Brain microvascular endothelial cell (primary cell): ENCODE results near the gene TPP1.

Experiments used
- DNase-seq: peaks from one replicate; pipeline ENCODE4 v3.0.0-alpha.2; 2020
- H3K27ac ChIP-seq: fragments of 250-450 bp; sonication (Bioruptor Pico); 2 replicates; pipeline ENCODE4 v1.5.1; 2020; ENCODE audit warnings: mild to moderate bottlenecking, moderate library complexity
- H3K27me3 ChIP-seq: fragments of 250-450 bp; sonication (Bioruptor Pico); replicated peaks from 2 replicates; pipeline ENCODE4 v1.5.1; 2020; ENCODE audit warnings: mild to moderate bottlenecking
- H3K36me3 ChIP-seq: fragments of 250-450 bp; sonication (Bioruptor Pico); replicated peaks from 2 replicates; pipeline ENCODE4 v1.5.1; 2020; ENCODE audit warnings: mild to moderate bottlenecking
- H3K4me3 ChIP-seq: 2 replicates; pipeline ENCODE4 v1.5.1; 2011; ENCODE audit warnings: low read depth, mild to moderate bottlenecking, control low read depth, low read length, moderate library complexity
- in situ Hi-C: cut with HindIII; loops from 2 replicates; pipeline ENCODE4 v1.10.0; 2017; ENCODE audit warnings: low sequenced_read_pairs, low pct_ligation_motif_present
- TF ChIP-seq, protein P1 (sequence below): IDR thresholded peaks from 2 replicates; pipeline ENCODE4 v1.5.1; 2011; ENCODE audit warnings: low read depth, mild to moderate bottlenecking, moderate library complexity, low read length, control low read depth, inconsistent platforms; ENCODE audit errors: missing control alignments

Gene TPP1

DNA sequence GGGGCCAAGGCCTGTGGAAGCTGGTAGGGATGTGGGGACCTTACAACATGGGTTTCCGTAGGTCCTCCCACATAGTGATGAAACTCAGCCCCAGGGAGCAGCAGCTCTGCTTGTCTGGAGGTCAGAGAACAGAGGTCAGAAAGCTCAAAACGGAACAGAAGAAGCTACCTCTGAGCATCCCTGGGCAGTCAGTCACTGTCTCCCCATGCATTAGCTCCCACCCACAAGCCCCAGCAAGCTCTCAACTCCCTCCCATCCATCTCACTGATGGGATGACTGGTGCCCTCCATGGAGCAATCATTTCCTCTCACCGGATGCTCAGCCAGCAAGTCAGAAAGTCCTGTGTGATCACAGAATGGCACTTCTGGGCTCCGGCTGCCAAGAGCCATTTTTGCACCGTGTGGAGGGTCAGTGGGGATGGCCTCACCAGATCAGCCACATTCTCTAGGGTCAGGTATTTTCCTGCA lies 1.9 kb downstream of the TPP1 start:
- no peak for DNase-seq
- in situ Hi-C loops, result no loop called here
- TF ChIP-seq, protein P1, sequence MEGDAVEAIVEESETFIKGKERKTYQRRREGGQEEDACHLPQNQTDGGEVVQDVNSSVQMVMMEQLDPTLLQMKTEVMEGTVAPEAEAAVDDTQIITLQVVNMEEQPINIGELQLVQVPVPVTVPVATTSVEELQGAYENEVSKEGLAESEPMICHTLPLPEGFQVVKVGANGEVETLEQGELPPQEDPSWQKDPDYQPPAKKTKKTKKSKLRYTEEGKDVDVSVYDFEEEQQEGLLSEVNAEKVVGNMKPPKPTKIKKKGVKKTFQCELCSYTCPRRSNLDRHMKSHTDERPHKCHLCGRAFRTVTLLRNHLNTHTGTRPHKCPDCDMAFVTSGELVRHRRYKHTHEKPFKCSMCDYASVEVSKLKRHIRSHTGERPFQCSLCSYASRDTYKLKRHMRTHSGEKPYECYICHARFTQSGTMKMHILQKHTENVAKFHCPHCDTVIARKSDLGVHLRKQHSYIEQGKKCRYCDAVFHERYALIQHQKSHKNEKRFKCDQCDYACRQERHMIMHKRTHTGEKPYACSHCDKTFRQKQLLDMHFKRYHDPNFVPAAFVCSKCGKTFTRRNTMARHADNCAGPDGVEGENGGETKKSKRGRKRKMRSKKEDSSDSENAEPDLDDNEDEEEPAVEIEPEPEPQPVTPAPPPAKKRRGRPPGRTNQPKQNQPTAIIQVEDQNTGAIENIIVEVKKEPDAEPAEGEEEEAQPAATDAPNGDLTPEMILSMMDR, result no peak
- H3K36me3 ChIP-seq, result peaks cover 16% of the 10 kb centered on the region
- H3K27me3 ChIP-seq, result no peaks in the 10 kb centered on the region
- H3K4me3 ChIP-seq, result no peak overlapping the region
- H3K27ac ChIP-seq, result peak overlapping the region; percentile 60

DNA sequence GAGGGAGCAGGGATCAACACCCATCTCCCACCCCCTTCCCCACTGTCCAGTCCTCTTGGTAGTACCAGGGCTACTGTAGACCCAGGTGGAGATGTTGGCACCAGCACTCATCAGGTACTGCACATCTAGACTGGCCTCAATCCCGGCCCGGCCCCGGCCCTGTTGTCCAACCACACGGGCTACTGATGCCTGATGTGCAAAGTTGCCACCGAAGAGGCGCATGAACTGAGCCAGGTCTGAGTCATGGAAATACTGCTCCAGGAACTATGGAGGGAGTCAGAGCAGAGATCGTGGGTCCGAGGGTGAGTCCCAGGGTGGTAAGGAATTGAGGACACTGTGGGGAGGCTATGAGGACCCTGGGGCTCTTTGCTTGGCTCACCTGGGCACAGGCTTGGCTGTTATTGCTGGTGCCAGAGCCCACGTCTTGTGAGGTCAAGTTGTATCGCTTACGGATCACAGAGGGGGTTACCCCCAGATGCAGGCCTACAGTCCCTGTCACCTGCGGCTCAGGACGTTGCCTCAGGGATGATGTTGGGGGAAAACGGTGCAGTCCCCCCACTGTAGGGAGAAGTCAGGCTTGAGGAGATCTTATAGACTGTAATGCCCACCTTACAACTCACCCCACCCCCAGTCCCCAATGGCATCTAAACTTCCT lies 2.5 kb downstream of the TPP1 start:
- DNase-seq, result no peak
- H3K4me3 ChIP-seq, result no peak overlapping the region
- in situ Hi-C loops, result no loop called here

DNA sequence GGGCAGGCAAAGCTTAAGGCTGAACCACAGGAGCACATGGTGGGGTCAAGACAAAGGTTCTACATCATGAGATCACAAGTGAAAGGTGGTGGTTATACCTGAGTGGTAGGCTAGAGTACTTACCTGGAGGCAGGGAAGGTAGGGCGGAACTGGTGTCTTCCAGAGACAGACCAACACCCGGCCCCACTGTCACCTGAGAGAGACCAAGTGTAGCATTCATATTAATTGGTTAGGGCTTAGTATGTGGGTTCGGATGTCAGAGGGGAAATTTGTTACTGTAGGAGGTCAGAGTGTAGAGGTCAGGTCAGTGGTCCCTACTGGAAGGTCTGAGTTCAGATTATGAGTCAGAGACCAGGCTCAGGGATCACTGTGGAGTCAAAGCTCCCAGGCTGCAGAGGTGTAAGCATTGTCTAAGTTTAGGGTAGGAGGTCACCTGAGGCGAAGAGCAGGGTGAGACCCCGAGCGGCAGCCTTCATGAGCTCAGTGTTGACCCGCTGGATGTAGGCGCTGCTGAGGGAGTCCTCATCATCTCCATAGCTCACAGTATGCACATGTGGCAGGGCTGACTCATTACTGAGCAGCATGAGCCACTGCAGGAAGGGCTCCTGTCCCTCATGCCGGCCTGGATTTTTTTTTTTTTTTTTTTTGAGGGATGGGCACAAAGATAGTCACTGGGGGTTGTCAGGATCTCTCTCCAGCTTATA lies 3.2 kb downstream of the TPP1 start:
- no peak overlapping the region for H3K4me3 ChIP-seq
- in situ Hi-C loops, result no loop called here
- H3K36me3 ChIP-seq, result peaks cover 20% of the 10 kb centered on the region
- peak overlapping the region; percentile 29 for H3K27ac ChIP-seq
- TF ChIP-seq, protein P1, result no peak
- no peaks in the 10 kb centered on the region for H3K27me3 ChIP-seq
- DNase-seq, result peak; percentile 65

More for the DNA sequence above, 2.5 kb downstream of the TPP1 start:
- no peaks in the 10 kb centered on the region for H3K27me3 ChIP-seq
- H3K27ac ChIP-seq, result peak overlapping the region; percentile 29
- H3K36me3 ChIP-seq, result peaks cover 16% of the 10 kb centered on the region
- TF ChIP-seq, protein P1, result no peak

DNA sequence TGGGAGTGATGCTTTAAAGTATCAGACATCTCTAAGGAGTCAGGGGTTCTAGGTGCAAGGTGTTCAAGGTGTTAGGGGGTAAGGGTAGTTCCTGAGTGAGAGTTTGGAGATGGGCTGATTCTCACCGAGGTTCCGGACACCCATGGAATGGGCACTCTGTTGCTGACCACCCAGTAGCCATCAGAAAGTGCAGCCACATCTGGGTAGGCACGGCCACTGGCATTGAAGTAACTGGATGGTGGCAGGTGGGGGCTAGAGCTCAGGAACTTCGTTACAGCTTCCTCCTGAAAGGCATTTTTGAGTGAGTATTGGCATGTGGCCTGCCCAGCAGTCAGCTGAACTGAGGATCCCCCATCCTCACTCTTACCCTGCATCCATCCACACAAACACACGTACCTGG lies 4.2 kb downstream of the TPP1 start:
- no peak overlapping the region for H3K27ac ChIP-seq

DNA sequence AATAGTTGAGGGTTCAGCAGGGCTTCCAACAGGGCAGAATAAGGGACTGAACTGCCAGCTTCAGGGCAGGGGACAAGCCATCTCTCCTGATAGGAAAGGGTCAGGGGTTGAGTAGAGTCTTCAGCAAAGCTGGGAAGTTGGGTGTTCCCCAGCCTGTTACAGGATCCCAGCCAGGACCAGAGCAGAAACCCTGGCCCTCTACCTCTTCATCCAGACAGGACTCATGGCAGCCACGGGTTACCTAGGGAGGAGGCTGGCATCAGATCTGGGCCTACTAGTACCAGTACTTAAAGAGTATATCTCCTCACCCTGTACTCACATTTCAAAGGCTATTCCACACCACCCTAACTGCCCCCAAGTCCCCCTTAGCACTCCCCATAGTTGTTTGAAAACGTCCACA lies 4.8 kb downstream of the TPP1 start:
- TF ChIP-seq, protein P1, result no peak
- no peaks in the 10 kb centered on the region for H3K27me3 ChIP-seq
- H3K4me3 ChIP-seq, result no peak overlapping the region
- no peak overlapping the region for H3K27ac ChIP-seq
- H3K36me3 ChIP-seq, result peaks cover 35% of the 10 kb centered on the region
- in situ Hi-C loops, result no loop called here
- no peak for DNase-seq

More for the DNA sequence above, 4.2 kb downstream of the TPP1 start:
- H3K36me3 ChIP-seq, result peaks cover 29% of the 10 kb centered on the region
- in situ Hi-C loops, result no loop called here
- no peaks in the 10 kb centered on the region for H3K27me3 ChIP-seq
- H3K4me3 ChIP-seq, result no peak overlapping the region
- TF ChIP-seq, protein P1, result no peak
- DNase-seq, result no peak
